ENCODE results near the gene TBCD. TPM values are rescaled to one million over a fixed set of nuclear protein-coding genes. Genes with fewer than 3 reads are reported as not detected.

TBCD gene
- total RNA-seq, 1 experiment from 2014 or later: 173 TPM

DNA sequence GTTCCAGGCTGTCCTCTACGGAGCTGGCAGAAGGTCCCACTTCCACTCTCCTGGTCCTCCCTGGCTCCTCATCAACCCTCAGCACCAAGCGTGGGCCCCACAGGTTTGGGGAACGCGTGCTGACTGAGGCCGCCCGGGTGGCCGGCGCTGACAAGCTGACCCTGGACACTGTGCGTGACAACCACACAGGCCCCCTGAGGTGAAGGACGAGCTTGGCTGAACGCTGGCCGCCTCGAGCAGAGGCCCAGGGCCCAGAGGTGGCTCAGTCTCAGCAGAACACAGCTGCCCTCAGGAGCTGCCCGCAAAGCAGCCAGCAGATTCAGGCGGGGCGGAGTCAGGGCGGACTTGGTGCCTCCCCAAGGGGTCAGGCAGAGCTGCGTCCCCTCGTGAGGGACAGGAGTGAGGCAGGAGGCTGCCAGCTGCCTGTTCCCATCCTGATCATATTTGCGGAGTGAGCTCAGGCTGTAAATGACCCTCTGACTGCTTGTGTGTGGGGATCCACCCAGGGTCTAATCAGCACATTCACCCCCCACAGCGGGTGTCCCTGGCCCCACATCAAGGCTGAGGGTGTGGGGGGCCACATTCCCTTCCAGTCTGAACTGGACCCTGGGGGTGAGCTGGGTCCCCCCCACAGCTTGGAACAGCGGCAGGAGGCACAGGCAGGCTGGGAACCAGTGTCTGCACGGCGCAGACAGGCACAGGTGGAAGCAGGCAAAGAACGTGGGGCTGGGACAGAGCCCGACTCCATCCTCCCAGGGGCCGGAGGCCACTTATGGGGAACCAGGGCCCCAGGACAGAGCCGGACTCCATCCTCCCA is 222.5 kb downstream of the TBCD start:
- H3K9me3 Mint-ChIP-seq: peaks cover 4% of the 10 kb centered on the region; the same call in 1 of the 2 replicates
- ChIA-PET POLR2A (no interaction called here), CTCF (interaction anchor here (0.8 to 1.0 kb wide), 2 partner anchors 192 to 306 kb away, joined by 3 read pairs; no protein-coding TSS in a partner anchor)
- no peak for ATAC-seq
- H3K4me1 Mint-ChIP-seq: no peaks in the 10 kb centered on the region
- H3K36me3 Mint-ChIP-seq: peaks cover 3% of the 10 kb centered on the region; the same call in 1 of the 2 replicates
- TF ChIP-seq, protein P1, sequence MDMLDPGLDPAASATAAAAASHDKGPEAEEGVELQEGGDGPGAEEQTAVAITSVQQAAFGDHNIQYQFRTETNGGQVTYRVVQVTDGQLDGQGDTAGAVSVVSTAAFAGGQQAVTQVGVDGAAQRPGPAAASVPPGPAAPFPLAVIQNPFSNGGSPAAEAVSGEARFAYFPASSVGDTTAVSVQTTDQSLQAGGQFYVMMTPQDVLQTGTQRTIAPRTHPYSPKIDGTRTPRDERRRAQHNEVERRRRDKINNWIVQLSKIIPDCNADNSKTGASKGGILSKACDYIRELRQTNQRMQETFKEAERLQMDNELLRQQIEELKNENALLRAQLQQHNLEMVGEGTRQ (CRISPR knock-in tag; IDR thresholded peaks at IDR 0.05): no peak
- TF ChIP-seq ZBTB43 (CRISPR knock-in tag; IDR thresholded peaks at IDR 0.05): no peak
- no peak for TF ChIP-seq ZNF671 (CRISPR knock-in tag; IDR thresholded peaks at IDR 0.05)
- TF ChIP-seq AR (CRISPR knock-in tag; IDR thresholded peaks at IDR 0.05): no peak
- TF ChIP-seq, protein P2, sequence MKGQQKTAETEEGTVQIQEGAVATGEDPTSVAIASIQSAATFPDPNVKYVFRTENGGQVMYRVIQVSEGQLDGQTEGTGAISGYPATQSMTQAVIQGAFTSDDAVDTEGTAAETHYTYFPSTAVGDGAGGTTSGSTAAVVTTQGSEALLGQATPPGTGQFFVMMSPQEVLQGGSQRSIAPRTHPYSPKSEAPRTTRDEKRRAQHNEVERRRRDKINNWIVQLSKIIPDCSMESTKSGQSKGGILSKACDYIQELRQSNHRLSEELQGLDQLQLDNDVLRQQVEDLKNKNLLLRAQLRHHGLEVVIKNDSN (CRISPR knock-in tag; IDR thresholded peaks at IDR 0.05): no peak
- TF ChIP-seq, protein P3, sequence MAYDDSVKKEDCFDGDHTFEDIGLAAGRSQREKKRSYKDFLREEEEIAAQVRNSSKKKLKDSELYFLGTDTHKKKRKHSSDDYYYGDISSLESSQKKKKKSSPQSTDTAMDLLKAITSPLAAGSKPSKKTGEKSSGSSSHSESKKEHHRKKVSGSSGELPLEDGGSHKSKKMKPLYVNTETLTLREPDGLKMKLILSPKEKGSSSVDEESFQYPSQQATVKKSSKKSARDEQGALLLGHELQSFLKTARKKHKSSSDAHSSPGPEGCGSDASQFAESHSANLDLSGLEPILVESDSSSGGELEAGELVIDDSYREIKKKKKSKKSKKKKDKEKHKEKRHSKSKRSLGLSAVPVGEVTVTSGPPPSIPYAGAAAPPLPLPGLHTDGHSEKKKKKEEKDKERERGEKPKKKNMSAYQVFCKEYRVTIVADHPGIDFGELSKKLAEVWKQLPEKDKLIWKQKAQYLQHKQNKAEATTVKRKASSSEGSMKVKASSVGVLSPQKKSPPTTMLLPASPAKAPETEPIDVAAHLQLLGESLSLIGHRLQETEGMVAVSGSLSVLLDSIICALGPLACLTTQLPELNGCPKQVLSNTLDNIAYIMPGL (CRISPR knock-in tag; IDR thresholded peaks at IDR 0.05): no peak
- no peak for TF ChIP-seq EMX1 (CRISPR knock-in tag; IDR thresholded peaks at IDR 0.05)
- no peak for TF ChIP-seq OVOL2 (CRISPR knock-in tag; IDR thresholded peaks at IDR 0.05; ENCODE audit: borderline replicate concordance)
- no peak for TF ChIP-seq NFE2L1 (CRISPR knock-in tag; IDR thresholded peaks at IDR 0.05)
- H3K27me3 Mint-ChIP-seq (ENCODE audit: low read depth): no peaks in the 10 kb centered on the region
- DNase-seq (ENCODE audit: low spot score): no peak
- no peak overlapping the region for H3K27ac Mint-ChIP-seq
- no peak overlapping the region for H3K4me3 Mint-ChIP-seq

DNA sequence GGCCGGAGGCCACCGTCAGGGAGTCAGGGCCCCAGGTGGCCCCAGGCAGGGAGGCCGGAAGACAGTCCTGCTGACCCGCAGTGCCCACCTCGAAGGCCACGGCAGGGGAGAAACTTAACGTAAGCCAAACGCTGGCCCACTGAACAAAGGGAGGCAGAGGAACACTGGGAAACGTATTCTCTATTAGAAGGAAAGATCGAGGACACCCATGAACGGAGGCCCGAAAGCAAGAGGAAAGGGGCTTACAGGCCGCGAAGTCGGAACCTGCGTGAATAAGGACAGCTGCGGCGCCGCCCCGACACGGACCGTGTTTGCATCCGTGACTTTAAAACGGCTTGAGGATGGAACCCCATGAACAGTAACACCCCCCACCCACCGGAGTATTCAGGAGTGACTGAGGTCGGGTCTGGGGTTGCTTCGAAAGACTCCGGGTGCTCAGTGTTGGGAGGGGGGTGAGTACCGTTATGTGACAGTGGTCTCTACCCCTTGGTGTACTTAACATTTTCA is 225.2 kb downstream of the TBCD start:
- Mint-ChIP-seq H3K27me3 (ENCODE audit: low read depth) (no peaks in the 10 kb centered on the region), H3K4me1 (peaks cover 13% of the 10 kb centered on the region), H3K9me3 (peaks cover 3% of the 10 kb centered on the region; the same call in 1 of the 2 replicates), H3K27ac (no peak overlapping the region), H3K4me3 (no peak overlapping the region), H3K36me3 (0 out of 2 replicates have a peak, but pooled peaks cover 3% of the 10 kb centered on the region)
- no peak for ATAC-seq
- POLR2A ChIA-PET: no interaction called here
- CTCF ChIA-PET: no interaction called here
- DNase-seq (ENCODE audit: low spot score): no peak
- TF ChIP-seq E2F4 (CRISPR knock-in tag; IDR thresholded peaks at IDR 0.05; ENCODE audit: borderline replicate concordance, low read depth) (no peak), ZNF671 (CRISPR knock-in tag; IDR thresholded peaks at IDR 0.05) (no peak), ZNF121 (CRISPR knock-in tag; IDR thresholded peaks at IDR 0.05) (no peak), AFF4 (CRISPR knock-in tag; IDR thresholded peaks at IDR 0.05; ENCODE audit: borderline replicate concordance) (no peak), TCF7 (CRISPR knock-in tag; IDR thresholded peaks at IDR 0.05; ENCODE audit: low read depth) (no peak), SMAD3 (CRISPR knock-in tag; IDR thresholded peaks at IDR 0.05; ENCODE audit: borderline replicate concordance) (no peak), ERG (CRISPR knock-in tag; IDR thresholded peaks at IDR 0.05) (no peak), ZNF219 (CRISPR knock-in tag; IDR thresholded peaks at IDR 0.05; ENCODE audit: borderline replicate concordance) (no peak), ZNF423 (CRISPR knock-in tag; IDR thresholded peaks at IDR 0.05) (no peak)
- TF ChIP-seq, protein P4, sequence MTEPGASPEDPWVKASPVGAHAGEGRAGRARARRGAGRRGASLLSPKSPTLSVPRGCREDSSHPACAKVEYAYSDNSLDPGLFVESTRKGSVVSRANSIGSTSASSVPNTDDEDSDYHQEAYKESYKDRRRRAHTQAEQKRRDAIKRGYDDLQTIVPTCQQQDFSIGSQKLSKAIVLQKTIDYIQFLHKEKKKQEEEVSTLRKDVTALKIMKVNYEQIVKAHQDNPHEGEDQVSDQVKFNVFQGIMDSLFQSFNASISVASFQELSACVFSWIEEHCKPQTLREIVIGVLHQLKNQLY (CRISPR knock-in tag; IDR thresholded peaks at IDR 0.05): no peak
